ENCODE data around the gene PNMA8A.

DNA sequence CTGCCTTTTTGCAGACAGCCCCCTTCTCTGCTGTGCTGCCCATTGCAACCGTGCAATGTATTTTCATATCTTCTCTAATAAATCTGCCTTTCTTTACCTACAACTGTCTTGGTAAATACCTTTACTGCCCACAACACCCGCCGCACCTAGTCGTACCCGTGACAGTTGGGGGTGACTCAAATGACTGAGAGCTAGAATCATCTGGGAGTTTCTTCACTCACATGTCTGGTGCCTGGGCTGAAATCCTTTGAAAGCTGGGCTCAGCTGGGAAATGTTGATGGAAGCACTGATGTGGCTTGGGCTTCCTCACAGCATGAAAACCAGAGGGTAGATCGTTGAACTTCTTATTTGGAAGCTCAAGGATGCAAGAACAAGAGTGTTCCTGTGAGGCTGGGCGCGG lies 2.8 kb upstream of the PNMA8A start:
- TF ChIP-seq POLR2A (IDR thresholded peaks at IDR 0.05; ENCODE audit: borderline replicate concordance, extremely low read depth, insufficient read depth, insufficient read length) (no peak), EZH2 (IDR thresholded peaks at IDR 0.05) (no peak), POLR2AphosphoS5 (IDR thresholded peaks at IDR 0.05; ENCODE audit: low read depth, low read length) (no peak), JUND (IDR thresholded peaks at IDR 0.05) (no peak), YY1 (IDR thresholded peaks at IDR 0.05; ENCODE audit: extremely low read depth, insufficient replicate concordance, low read depth, low read length) (no peak), RAD21 (IDR thresholded peaks at IDR 0.05; ENCODE audit: low read depth) (no peak), CEBPB (IDR thresholded peaks at IDR 0.05; ENCODE audit: low read depth) (no peak), TCF7L2 (IDR thresholded peaks at IDR 0.05; ENCODE audit: borderline replicate concordance, extremely low read depth, insufficient read depth, insufficient read length) (no peak), EZH2phosphoT487 (IDR thresholded peaks at IDR 0.05; ENCODE audit: borderline replicate concordance) (no peak)
- TF ChIP-seq, protein P1, sequence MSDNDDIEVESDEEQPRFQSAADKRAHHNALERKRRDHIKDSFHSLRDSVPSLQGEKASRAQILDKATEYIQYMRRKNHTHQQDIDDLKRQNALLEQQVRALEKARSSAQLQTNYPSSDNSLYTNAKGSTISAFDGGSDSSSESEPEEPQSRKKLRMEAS (IDR thresholded peaks at IDR 0.05), result no peak
- TF ChIP-seq, protein P2, sequence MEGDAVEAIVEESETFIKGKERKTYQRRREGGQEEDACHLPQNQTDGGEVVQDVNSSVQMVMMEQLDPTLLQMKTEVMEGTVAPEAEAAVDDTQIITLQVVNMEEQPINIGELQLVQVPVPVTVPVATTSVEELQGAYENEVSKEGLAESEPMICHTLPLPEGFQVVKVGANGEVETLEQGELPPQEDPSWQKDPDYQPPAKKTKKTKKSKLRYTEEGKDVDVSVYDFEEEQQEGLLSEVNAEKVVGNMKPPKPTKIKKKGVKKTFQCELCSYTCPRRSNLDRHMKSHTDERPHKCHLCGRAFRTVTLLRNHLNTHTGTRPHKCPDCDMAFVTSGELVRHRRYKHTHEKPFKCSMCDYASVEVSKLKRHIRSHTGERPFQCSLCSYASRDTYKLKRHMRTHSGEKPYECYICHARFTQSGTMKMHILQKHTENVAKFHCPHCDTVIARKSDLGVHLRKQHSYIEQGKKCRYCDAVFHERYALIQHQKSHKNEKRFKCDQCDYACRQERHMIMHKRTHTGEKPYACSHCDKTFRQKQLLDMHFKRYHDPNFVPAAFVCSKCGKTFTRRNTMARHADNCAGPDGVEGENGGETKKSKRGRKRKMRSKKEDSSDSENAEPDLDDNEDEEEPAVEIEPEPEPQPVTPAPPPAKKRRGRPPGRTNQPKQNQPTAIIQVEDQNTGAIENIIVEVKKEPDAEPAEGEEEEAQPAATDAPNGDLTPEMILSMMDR (IDR thresholded peaks at IDR 0.05 in 2 of 3, conservative IDR thresholded peaks at IDR 0.05 in 1 of 3; ENCODE audit: borderline replicate concordance in 1 of 3, insufficient read depth in 1 of 3, low read depth in 2 of 3, low read length in 2 of 3), result no peak
- TF ChIP-seq, protein P3, sequence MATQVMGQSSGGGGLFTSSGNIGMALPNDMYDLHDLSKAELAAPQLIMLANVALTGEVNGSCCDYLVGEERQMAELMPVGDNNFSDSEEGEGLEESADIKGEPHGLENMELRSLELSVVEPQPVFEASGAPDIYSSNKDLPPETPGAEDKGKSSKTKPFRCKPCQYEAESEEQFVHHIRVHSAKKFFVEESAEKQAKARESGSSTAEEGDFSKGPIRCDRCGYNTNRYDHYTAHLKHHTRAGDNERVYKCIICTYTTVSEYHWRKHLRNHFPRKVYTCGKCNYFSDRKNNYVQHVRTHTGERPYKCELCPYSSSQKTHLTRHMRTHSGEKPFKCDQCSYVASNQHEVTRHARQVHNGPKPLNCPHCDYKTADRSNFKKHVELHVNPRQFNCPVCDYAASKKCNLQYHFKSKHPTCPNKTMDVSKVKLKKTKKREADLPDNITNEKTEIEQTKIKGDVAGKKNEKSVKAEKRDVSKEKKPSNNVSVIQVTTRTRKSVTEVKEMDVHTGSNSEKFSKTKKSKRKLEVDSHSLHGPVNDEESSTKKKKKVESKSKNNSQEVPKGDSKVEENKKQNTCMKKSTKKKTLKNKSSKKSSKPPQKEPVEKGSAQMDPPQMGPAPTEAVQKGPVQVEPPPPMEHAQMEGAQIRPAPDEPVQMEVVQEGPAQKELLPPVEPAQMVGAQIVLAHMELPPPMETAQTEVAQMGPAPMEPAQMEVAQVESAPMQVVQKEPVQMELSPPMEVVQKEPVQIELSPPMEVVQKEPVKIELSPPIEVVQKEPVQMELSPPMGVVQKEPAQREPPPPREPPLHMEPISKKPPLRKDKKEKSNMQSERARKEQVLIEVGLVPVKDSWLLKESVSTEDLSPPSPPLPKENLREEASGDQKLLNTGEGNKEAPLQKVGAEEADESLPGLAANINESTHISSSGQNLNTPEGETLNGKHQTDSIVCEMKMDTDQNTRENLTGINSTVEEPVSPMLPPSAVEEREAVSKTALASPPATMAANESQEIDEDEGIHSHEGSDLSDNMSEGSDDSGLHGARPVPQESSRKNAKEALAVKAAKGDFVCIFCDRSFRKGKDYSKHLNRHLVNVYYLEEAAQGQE (IDR thresholded peaks at IDR 0.05; ENCODE audit: low read depth), result no peak
